Liver (tissue), 9 donors: Measurements from ENCODE around the gene CSNK1A1L. TPM values are rescaled to one million over a fixed set of nuclear protein-coding genes. Genes with fewer than 3 reads are reported as not detected.

ENCODE experiments used
- DNase-seq: peaks from one replicate; pipeline ENCODE4 v3.0.0-alpha.2; 2017; ENCODE audit warnings: low spot score
- H3K27ac ChIP-seq, 2 donors: one replicate each; pipeline ENCODE4 v1.7.0; 2013; ENCODE audit warnings: inconsistent platforms in 2 of 2, low read length in 2 of 2, control low read depth in 1 of 2, low read depth in 1 of 2, mild to moderate bottlenecking in 1 of 2
- H3K27me3 ChIP-seq, 4 donors: one replicate each; pipeline versions ENCODE4 v1.6.1 to v1.7.0; 2013; ENCODE audit warnings: low read length in 3 of 4, inconsistent platforms in 1 of 4, mild to moderate bottlenecking in 1 of 4, moderate library complexity in 1 of 4; ENCODE audit not compliant: control insufficient read depth in 4 of 4, insufficient read depth in 4 of 4
- H3K36me3 ChIP-seq, 4 donors: one replicate each; pipeline versions ENCODE4 v1.6.1 to v1.7.0; 2013; ENCODE audit warnings: low read length in 3 of 4, mild to moderate bottlenecking in 3 of 4, low read depth in 1 of 4, moderate library complexity in 1 of 4; ENCODE audit not compliant: control insufficient read depth in 4 of 4, insufficient read depth in 3 of 4
- H3K4me1 ChIP-seq, 4 donors: one replicate each; pipeline versions ENCODE4 v1.6.1 to v1.7.0; 2013; ENCODE audit warnings: low read length in 3 of 4, mild to moderate bottlenecking in 3 of 4, moderate library complexity in 1 of 4; ENCODE audit not compliant: control insufficient read depth in 4 of 4, insufficient read depth in 4 of 4
- H3K4me3 ChIP-seq, 3 donors: one replicate each; pipeline versions ENCODE4 v1.6.1 to v1.7.0; 2013; ENCODE audit warnings: low read length in 3 of 3, control low read depth in 1 of 3, low read depth in 1 of 3, mild to moderate bottlenecking in 1 of 3
- H3K9ac ChIP-seq, 2 donors: one replicate each; pipeline ENCODE4 v1.7.0; 2013; ENCODE audit warnings: low read length in 2 of 2, mild to moderate bottlenecking in 2 of 2, moderate library complexity in 2 of 2, control low read depth in 1 of 2, low read depth in 1 of 2
- H3K9me3 ChIP-seq, 4 donors: one replicate each; pipeline versions ENCODE4 v1.6.1 to v1.7.0; 2013; ENCODE audit warnings: low read length in 3 of 4; ENCODE audit not compliant: control insufficient read depth in 4 of 4
- ATF3 ChIP-seq: IDR thresholded peaks from 2 replicates; pipeline ENCODE4 v1.6.1; 2016; ENCODE audit warnings: antibody characterized with exemption
- CTCF ChIP-seq: fragments of 150-350 bp; IDR thresholded peaks from 2 replicates; pipeline ENCODE4 v1.5.1; 2017; ENCODE audit warnings: improper control_type of control experiment, low read depth, low read length; ENCODE audit not compliant: missing input control
- FOXA1 ChIP-seq: IDR thresholded peaks from 2 replicates; pipeline ENCODE4 v1.6.1; 2016; ENCODE audit warnings: antibody characterized with exemption
- FOXA2 ChIP-seq: IDR thresholded peaks from 2 replicates; pipeline ENCODE4 v1.6.1; 2016; ENCODE audit warnings: antibody characterized with exemption
- HNF4A ChIP-seq, 2 donors: conservative IDR thresholded peaks; 2 replicates each; pipeline ENCODE4 v1.6.1; 2016; ENCODE audit warnings: antibody characterized with exemption in 2 of 2, mild to moderate bottlenecking in 2 of 2
- HNF4G ChIP-seq: IDR thresholded peaks from 2 replicates; pipeline ENCODE4 v1.6.1; 2016; ENCODE audit warnings: antibody characterized with exemption
- JUND ChIP-seq, 2 donors: IDR thresholded peaks; 2 replicates each; pipeline ENCODE4 v1.6.1; 2016; ENCODE audit warnings: antibody characterized with exemption in 2 of 2
- MAX ChIP-seq: IDR thresholded peaks from 2 replicates; pipeline ENCODE4 v1.6.1; 2016; ENCODE audit warnings: antibody characterized with exemption
- NR2F2 ChIP-seq: IDR thresholded peaks from 2 replicates; pipeline ENCODE4 v1.6.1; 2016; ENCODE audit warnings: antibody characterized with exemption
- REST ChIP-seq: IDR thresholded peaks from 2 replicates; pipeline ENCODE4 v1.6.1; 2016; ENCODE audit warnings: antibody characterized with exemption, mild to moderate bottlenecking
- RXRA ChIP-seq, 2 donors: IDR thresholded peaks; 2 replicates each; pipeline ENCODE4 v1.6.1; 2017 to 2018; ENCODE audit warnings: antibody characterized with exemption in 2 of 2, mild to moderate bottlenecking in 1 of 2
- SP1 ChIP-seq: IDR thresholded peaks from 2 replicates; pipeline ENCODE4 v1.6.1; 2018; ENCODE audit warnings: antibody characterized with exemption, mild to moderate bottlenecking
- TAF1 ChIP-seq: conservative IDR thresholded peaks from 2 replicates; pipeline ENCODE4 v1.6.1; 2016; ENCODE audit warnings: antibody characterized with exemption, mild to moderate bottlenecking
- YY1 ChIP-seq: IDR thresholded peaks from 2 replicates; pipeline ENCODE4 v1.6.1; 2016; ENCODE audit warnings: antibody characterized with exemption, mild to moderate bottlenecking
- ZBTB33 ChIP-seq: IDR thresholded peaks from 2 replicates; pipeline ENCODE4 v1.6.1; 2016; ENCODE audit warnings: antibody characterized with exemption
- WGBS: extraction: QIAGEN DNeasy Blood & Tissue Kit; methylation state at CpG from one replicate; pipeline ENCODE4 v1.1.7; 2013; 5-methylcytosine and 5-hydroxymethylcytosine counted together
- polyA plus RNA-seq, 2 donors: library from polyadenylated mRNA; stranded (reverse) in 1 of 2; unstranded in 1 of 2; fragments of 200-250 nt in 1 of 2; fragments of >200 nt in 1 of 2; fragmentation: Nextera tagmentation in 1 of 2; extraction: Ambion mirVana in 1 of 2; gene quantifications; one replicate each; pipeline versions ENCODE4 v1.2.1 to v1.2.3, GENCODE V29; 2013 to 2015
- total RNA-seq, 2 donors: library from RNA; depleted of rRNA; stranded (reverse); fragments of >200 nt; gene quantifications; one replicate each; pipeline ENCODE4 v1.2.3, GENCODE V29; 2014
- donor health status: healthy.
- donor health status: healthy.
- donor health status: healthy.
- donor health status: healthy.
- donor health status: healthy.

The CSNK1A1L gene
- total and polyA plus RNA-seq, 4 donors: not detected

GRCh38 chr13:37144661-37145060 is 39.2 kb upstream of the CSNK1A1L start:
- TF ChIP-seq JUND (IDR thresholded peaks at IDR 0.05): no peak
- TF ChIP-seq FOXA2: no peak
- TF ChIP-seq REST: no peak
- TF ChIP-seq SP1: no peak
- no peak for TF ChIP-seq FOXA1
- TF ChIP-seq HNF4A (conservative IDR thresholded peaks at IDR 0.05): no peak
- TF ChIP-seq TAF1: no peak
- no peak for TF ChIP-seq YY1
- TF ChIP-seq NR2F2: no peak
- TF ChIP-seq ZBTB33: no peak
- no peak for TF ChIP-seq MAX
- no peak for TF ChIP-seq HNF4G
- TF ChIP-seq RXRA (IDR thresholded peaks at IDR 0.05): no peak
- TF ChIP-seq ATF3: no peak
- Histone ChIP-seq H3K9ac (no peak overlapping the region), H3K27ac (no peak overlapping the region), H3K4me3 (no peak overlapping the region), H3K9me3 (peaks cover 0 to 2% (median 0%) of the 10 kb centered on the region in 4 donors), H3K4me1 (no peaks in the 10 kb centered on the region), H3K36me3 (no peaks in the 10 kb centered on the region), H3K27me3 (no peaks in the 10 kb centered on the region)
- no peak for DNase-seq

- Histone ChIP-seq H3K27me3 (no peaks in the 10 kb centered on the region), H3K4me3 (no peak overlapping the region), H3K9me3 (peaks cover 0 to 2% (median 0%) of the 10 kb centered on the region in 4 donors), H3K4me1 (no peaks in the 10 kb centered on the region), H3K36me3 (no peaks in the 10 kb centered on the region), H3K27ac (no peak overlapping the region), H3K9ac (no peak overlapping the region)
- TF ChIP-seq JUND (IDR thresholded peaks at IDR 0.05) (no peak), CTCF (no peak), TAF1 (no peak), REST (no peak), SP1 (no peak), MAX (no peak), HNF4G (no peak), FOXA2 (no peak)
- DNase-seq: no peak
- 14% methylated on average over 1 of the region's 1 CpG for WGBS
These were observed 38.4 kb upstream of the CSNK1A1L start for GRCh38 chr13:37143911-37144310.
